Measurements from ENCODE around the gene PISD.
A peak's percentile ranks its signal among the peaks of the same experiment; 100 is the strongest.
"Not testable (repeated sequence)": the region's sequence is repeated elsewhere in the genome, so short reads cannot be mapped to it uniquely, and the experiment has no call there.

Gene PISD

GRCh38 chr22:31661851-31662667 lies at the start of gene PISD:
Gene PISD (minus strand): TSS chr22:31662215. CDS start chr22:31662208, 7 bp downstream.
- peak; percentile 97 for DNase-seq

- not testable (repeated sequence) for DNase-seq
These were observed 49.2 kb upstream of the PISD start for GRCh38 chr22:31711226-31711625.

GRCh38 chr22:31707519-31707918 lies 45.5 kb upstream of the PISD start:
- DNase-seq = no peak

GRCh38 chr22:31695423-31695822 lies 33.4 kb upstream of the PISD start:
- no peak for DNase-seq

- not testable (repeated sequence) for DNase-seq
These were observed 32.0 kb upstream of the PISD start for GRCh38 chr22:31694046-31694445.

GRCh38 chr22:31692186-31692886 lies 30.3 kb upstream of the PISD start:
- peak; percentile 34 for DNase-seq

- DNase-seq = no peak
These were observed 29.4 kb upstream of the PISD start for GRCh38 chr22:31691408-31691807.

GRCh38 chr22:31683181-31684105 lies 21.4 kb upstream of the PISD start:
- no peak for DNase-seq

- DNase-seq = no peak
These were observed 20.7 kb upstream of the PISD start for GRCh38 chr22:31682751-31683150.

GRCh38 chr22:31681349-31682345 lies 19.6 kb upstream of the PISD start:
- DNase-seq = no peak

- no peak for DNase-seq
These were observed 18.9 kb upstream of the PISD start for GRCh38 chr22:31680861-31681341.

- no peak for DNase-seq
These were observed 16.7 kb upstream of the PISD start for GRCh38 chr22:31678748-31679147.

GRCh38 chr22:31676700-31677099 lies 14.7 kb upstream of the PISD start:
- peak; percentile 96 for DNase-seq

- not testable (repeated sequence) for DNase-seq
These were observed 12.2 kb upstream of the PISD start for GRCh38 chr22:31674219-31674618.

GRCh38 chr22:31668849-31669248 lies 6.8 kb upstream of the PISD start:
- not testable (repeated sequence) for DNase-seq

- DNase-seq = no peak
These were observed 638 bp upstream of the PISD start for GRCh38 chr22:31662668-31663037.

- peak; percentile 38 for DNase-seq
These were observed 1.1 kb downstream of the PISD start for GRCh38 chr22:31660860-31661341.

- no peak for DNase-seq
These were observed 2.8 kb downstream of the PISD start for GRCh38 chr22:31659246-31659645.

- no peak for DNase-seq
These were observed 7.6 kb downstream of the PISD start for GRCh38 chr22:31654408-31654807.

- DNase-seq = no peak
These were observed 8.1 kb downstream of the PISD start for GRCh38 chr22:31653944-31654343.

GRCh38 chr22:31652911-31653684 lies 8.9 kb downstream of the PISD start:
- DNase-seq = no peak

Measured in CD4-positive, alpha-beta T cell treated with Interleukin-12 subunit alpha and Interleukin-12 subunit beta, for 1 hour (primary cell).